ENCODE results near the gene KRTAP19-7.

DNA sequence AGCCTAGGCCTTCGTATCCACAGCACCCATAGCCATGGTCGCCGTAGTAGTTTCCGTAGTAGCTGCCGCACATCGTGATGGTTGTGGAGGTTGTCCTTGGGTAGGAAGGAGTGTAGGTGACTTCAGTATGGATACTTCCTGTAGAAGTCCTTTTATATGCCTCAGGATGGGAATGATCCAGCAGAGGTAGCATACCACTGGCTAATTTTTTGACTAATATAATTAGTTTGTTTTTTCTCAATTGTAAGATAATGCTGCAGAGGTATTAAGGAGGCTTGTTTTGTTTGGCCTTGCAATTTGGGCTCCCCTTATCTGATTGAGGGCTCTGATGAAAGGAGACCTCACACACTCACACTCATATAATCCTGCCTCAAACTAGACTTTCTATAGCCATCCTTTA is 37.7 kb upstream of the KRTAP19-7 start, which contains the start of gene KRTAP6-2:
- TF ChIP-seq POLR2A (IDR thresholded peaks at IDR 0.05; ENCODE audit: low read depth, low read length) (no peak), CTCF (conservative IDR thresholded peaks at IDR 0.05; ENCODE audit: low read depth, low read length) (no peak), MAZ (IDR thresholded peaks at IDR 0.05; ENCODE audit: borderline replicate concordance, low read depth, low read length) (no peak), CEBPB (IDR thresholded peaks at IDR 0.05; ENCODE audit: low read depth, low read length) (no peak), FOS (IDR thresholded peaks at IDR 0.05; ENCODE audit: low read depth, low read length) (no peak), USF2 (IDR thresholded peaks at IDR 0.05; ENCODE audit: low read depth, low read length) (no peak), RCOR1 (IDR thresholded peaks at IDR 0.05; ENCODE audit: insufficient replicate concordance, low read length) (no peak), RFX5 (IDR thresholded peaks at IDR 0.05; ENCODE audit: low read depth, low read length) (no peak), CHD1 (IDR thresholded peaks at IDR 0.05; ENCODE audit: low read depth, low read length) (no peak), MAFK (IDR thresholded peaks at IDR 0.05; ENCODE audit: low read depth, low read length) (no peak), RAD21 (IDR thresholded peaks at IDR 0.05; ENCODE audit: low read length) (no peak), SMC3 (IDR thresholded peaks at IDR 0.05; ENCODE audit: low read depth, low read length) (no peak)
